SU-DHL-6 (cell line): Measurements from ENCODE around the gene SMAD6.

Source experiments
- H2AFZ ChIP-seq: fragments of 200-600 bp; sonication (generic); 2 replicates; pipeline ENCODE4 v1.6.1; 2014; ENCODE audit warnings: low read depth, mild to moderate bottlenecking, moderate library complexity, mixed read lengths, antibody characterized with exemption, low read length; ENCODE audit not compliant: severe bottlenecking
- H3F3A ChIP-seq: fragments of 200-600 bp; shearing (Covaris generic); 2 replicates; pipeline ENCODE4 v1.6.0; 2016; ENCODE audit warnings: antibody characterized with exemption, mild to moderate bottlenecking; ENCODE audit not compliant: insufficient read depth
- H3K27ac ChIP-seq: fragments of 200-600 bp; sonication (generic); 2 replicates; pipeline ENCODE4 v1.5.1; 2016; ENCODE audit warnings: low read depth, mild to moderate bottlenecking, low read length, moderate library complexity, mixed read lengths
- H3K27me3 ChIP-seq: fragments of 200-600 bp; sonication (generic), shearing (Covaris generic); 2 replicates; pipeline ENCODE4 v1.6.0; 2014; ENCODE audit warnings: mild to moderate bottlenecking, low read length
- H3K36me3 ChIP-seq: fragments of 200-600 bp; sonication (generic); 2 replicates; pipeline ENCODE4 v1.6.1; 2014; ENCODE audit warnings: mild to moderate bottlenecking, low read length, mixed read lengths
- H3K4me2 ChIP-seq: fragments of 300-600, 200-600 bp; shearing (Covaris generic), sonication (generic); 2 replicates; pipeline ENCODE4 v1.6.0; 2014; ENCODE audit warnings: low read length, low read depth, mild to moderate bottlenecking; ENCODE audit not compliant: poor library complexity, severe bottlenecking
- H3K4me3 ChIP-seq: fragments of 200-600 bp; sonication (generic); 2 replicates; pipeline ENCODE4 v1.5.1; 2014; ENCODE audit warnings: antibody characterized with exemption, low read length, mild to moderate bottlenecking, mixed read lengths; ENCODE audit not compliant: insufficient read depth, poor library complexity, severe bottlenecking
- H3K79me2 ChIP-seq: fragments of 200-600 bp; sonication (generic); 2 replicates; pipeline ENCODE4 v1.6.1; 2014; ENCODE audit warnings: mild to moderate bottlenecking, low read length, moderate library complexity; ENCODE audit not compliant: insufficient read depth
- H3K9ac ChIP-seq: fragments of 200-600 bp; sonication (generic); 2 replicates; pipeline ENCODE4 v1.7.0; 2014; ENCODE audit warnings: mild to moderate bottlenecking, low read length
- H3K9me2 ChIP-seq: fragments of 200-600 bp; sonication (generic); replicated peaks from 2 replicates; pipeline ENCODE4 v1.6.1; 2014; ENCODE audit warnings: low read length; ENCODE audit not compliant: insufficient read depth
- H3K9me3 ChIP-seq: fragments of 200-600 bp; sonication (generic); 2 replicates; pipeline ENCODE4 v1.6.1; 2014; ENCODE audit warnings: low read length, mixed read lengths; ENCODE audit not compliant: insufficient read depth
- H4K20me1 ChIP-seq: fragments of 200-600 bp; sonication (generic); 2 replicates; pipeline ENCODE4 v1.6.1; 2014; ENCODE audit warnings: low read depth, mild to moderate bottlenecking, antibody characterized with exemption, low read length, moderate library complexity, mixed read lengths
- EZH2phosphoT487 ChIP-seq: fragments of 200-600 bp; sonication (generic), shearing (Covaris generic); conservative IDR thresholded peaks from 2 replicates; pipeline ENCODE4 v1.6.1; 2018; ENCODE audit warnings: mild to moderate bottlenecking, antibody characterized with exemption, low read length, moderate library complexity, mixed read lengths
- TF ChIP-seq, protein P1 (sequence below): fragments of 200-600 bp; sonication (generic); IDR thresholded peaks from one replicate; pipeline ENCODE4 v1.5.1; 2017; ENCODE audit warnings: antibody characterized with exemption, mild to moderate bottlenecking, low read length, moderate library complexity; ENCODE audit not compliant: insufficient read depth, poor library complexity, severe bottlenecking

Gene SMAD6

DNA sequence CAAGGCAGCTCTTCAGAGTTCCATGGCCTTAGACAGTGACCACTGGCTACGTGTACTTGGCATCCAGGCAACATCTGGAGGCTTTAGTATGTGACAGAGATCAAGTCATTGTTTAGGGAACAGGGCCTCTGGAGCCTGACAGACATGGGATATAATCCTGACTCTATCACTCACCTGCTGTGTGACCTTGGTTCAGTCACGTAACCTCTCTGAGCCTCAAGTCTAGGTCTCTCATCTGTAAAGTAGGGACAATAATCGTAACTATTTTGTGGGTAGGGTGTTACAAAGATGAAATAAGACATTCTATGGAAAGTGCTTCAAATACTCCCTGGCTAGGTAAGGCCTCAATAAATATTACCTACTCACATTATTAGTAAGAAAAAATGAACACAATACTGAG lies 114.2 kb downstream of the SMAD6 start:
- H3K79me2 ChIP-seq, result no peaks in the 10 kb centered on the region
- no peak overlapping the region for H3K4me2 ChIP-seq
- TF ChIP-seq EZH2phosphoT487, result no peak
- TF ChIP-seq, protein P1, sequence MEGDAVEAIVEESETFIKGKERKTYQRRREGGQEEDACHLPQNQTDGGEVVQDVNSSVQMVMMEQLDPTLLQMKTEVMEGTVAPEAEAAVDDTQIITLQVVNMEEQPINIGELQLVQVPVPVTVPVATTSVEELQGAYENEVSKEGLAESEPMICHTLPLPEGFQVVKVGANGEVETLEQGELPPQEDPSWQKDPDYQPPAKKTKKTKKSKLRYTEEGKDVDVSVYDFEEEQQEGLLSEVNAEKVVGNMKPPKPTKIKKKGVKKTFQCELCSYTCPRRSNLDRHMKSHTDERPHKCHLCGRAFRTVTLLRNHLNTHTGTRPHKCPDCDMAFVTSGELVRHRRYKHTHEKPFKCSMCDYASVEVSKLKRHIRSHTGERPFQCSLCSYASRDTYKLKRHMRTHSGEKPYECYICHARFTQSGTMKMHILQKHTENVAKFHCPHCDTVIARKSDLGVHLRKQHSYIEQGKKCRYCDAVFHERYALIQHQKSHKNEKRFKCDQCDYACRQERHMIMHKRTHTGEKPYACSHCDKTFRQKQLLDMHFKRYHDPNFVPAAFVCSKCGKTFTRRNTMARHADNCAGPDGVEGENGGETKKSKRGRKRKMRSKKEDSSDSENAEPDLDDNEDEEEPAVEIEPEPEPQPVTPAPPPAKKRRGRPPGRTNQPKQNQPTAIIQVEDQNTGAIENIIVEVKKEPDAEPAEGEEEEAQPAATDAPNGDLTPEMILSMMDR, result no peak
- no peak overlapping the region for H3K27ac ChIP-seq
- no peaks in the 10 kb centered on the region for H4K20me1 ChIP-seq
- H3K9me2 ChIP-seq, result no peaks in the 10 kb centered on the region
- no peaks in the 10 kb centered on the region for H3F3A ChIP-seq
- H3K9me3 ChIP-seq, result no peaks in the 10 kb centered on the region
- H3K36me3 ChIP-seq, result no peaks in the 10 kb centered on the region
- no peak overlapping the region for H3K9ac ChIP-seq
- no peak overlapping the region for H3K4me3 ChIP-seq
- H2AFZ ChIP-seq, result no peak overlapping the region
- no peaks in the 10 kb centered on the region for H3K27me3 ChIP-seq

DNA sequence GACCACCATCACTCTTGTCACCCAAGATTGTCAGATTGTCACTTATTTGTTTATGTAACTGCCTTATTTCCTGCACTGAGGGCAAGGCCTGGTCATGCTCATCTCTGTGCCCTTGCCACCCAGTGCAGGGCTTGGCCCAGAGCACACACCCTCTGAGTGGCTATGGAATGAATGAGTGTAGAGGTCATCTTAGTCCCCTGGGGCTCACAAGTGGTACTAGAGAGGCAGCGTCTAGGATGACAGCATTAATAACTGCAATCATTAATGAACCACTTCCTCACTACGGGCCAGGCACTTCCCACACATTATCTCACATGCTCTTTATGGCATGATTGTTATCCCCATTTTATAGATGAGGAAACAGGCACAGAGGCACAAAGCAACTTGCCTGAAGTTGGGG lies 117.0 kb downstream of the SMAD6 start:
- Histone ChIP-seq H3K27me3 (no peaks in the 10 kb centered on the region), H3K79me2 (no peaks in the 10 kb centered on the region), H2AFZ (no peak overlapping the region), H3K4me3 (no peak overlapping the region), H3K36me3 (no peaks in the 10 kb centered on the region), H3F3A (no peaks in the 10 kb centered on the region), H3K9ac (no peak overlapping the region), H3K4me2 (no peak overlapping the region), H3K9me3 (no peaks in the 10 kb centered on the region), H4K20me1 (no peaks in the 10 kb centered on the region), H3K27ac (no peak overlapping the region), H3K9me2 (no peaks in the 10 kb centered on the region)
- TF ChIP-seq EZH2phosphoT487, result no peak
- TF ChIP-seq, protein P1, result no peak

DNA sequence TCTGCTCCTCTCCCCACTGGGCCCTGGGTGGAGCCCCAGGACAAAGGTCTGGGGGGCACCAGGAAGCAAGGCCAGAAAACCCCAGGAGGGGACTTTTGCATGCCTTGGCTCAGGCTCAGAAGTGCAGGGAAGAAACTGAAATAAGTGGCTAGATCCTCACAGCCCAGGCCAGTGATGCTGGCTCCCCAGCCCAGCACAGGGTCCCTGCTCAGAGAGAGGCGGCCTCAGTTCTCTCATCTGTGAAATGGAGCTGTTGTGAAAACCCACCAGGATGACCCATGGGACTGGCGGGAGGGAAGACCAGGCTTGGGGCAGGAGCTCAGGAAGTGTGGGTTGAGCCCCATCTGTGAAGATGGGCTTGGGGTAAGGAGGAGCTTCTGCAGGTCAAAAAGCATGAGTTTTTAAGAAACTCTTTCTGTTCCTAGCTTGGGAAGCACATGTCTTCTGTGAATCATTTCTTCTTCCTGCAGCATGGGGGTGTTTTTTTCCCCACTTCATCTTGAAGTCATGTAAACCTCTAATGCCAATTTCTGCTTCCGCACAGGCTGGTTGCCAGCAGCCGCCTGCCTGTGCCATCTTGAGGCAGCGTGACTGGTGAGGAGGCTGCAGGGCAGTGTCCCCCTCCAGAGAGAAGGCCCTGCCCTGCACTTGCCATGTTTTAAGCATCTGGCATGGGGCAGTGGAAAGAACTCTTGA lies 118.6 kb downstream of the SMAD6 start:
- no peak overlapping the region for H3K4me3 ChIP-seq
- TF ChIP-seq, protein P1, result no peak
- TF ChIP-seq EZH2phosphoT487, result no peak
- H3K79me2 ChIP-seq, result no peaks in the 10 kb centered on the region
- no peak overlapping the region for H2AFZ ChIP-seq
- no peak overlapping the region for H3K4me2 ChIP-seq
- no peaks in the 10 kb centered on the region for H3F3A ChIP-seq
- no peak overlapping the region for H3K27ac ChIP-seq
- H3K27me3 ChIP-seq, result no peaks in the 10 kb centered on the region
- H3K36me3 ChIP-seq, result no peaks in the 10 kb centered on the region
- no peak overlapping the region for H3K9ac ChIP-seq
- H3K9me2 ChIP-seq, result no peaks in the 10 kb centered on the region
- H4K20me1 ChIP-seq, result no peaks in the 10 kb centered on the region
- no peaks in the 10 kb centered on the region for H3K9me3 ChIP-seq
